Hepatocyte (in vitro differentiated cells): Measurements from ENCODE around the gene CHI3L2. TPM values are rescaled to one million over a fixed set of nuclear protein-coding genes. Genes with fewer than 3 reads are reported as not detected.
A peak's percentile ranks its signal among the peaks of the same experiment; 100 is the strongest.

ENCODE experiments used
- DNase-seq: peaks from one replicate; pipeline ENCODE4 v3.0.0-alpha.2; 2016; ENCODE audit warnings: low spot score
- H2AFZ ChIP-seq: fragments of 200-600 bp; sonication (generic); 2 replicates; pipeline ENCODE4 v1.6.0; 2016; ENCODE audit warnings: antibody characterized with exemption, mild to moderate bottlenecking
- H3K27ac ChIP-seq: fragments of 200-600 bp; sonication (generic); 2 replicates; pipeline ENCODE4 v1.5.1; 2016; ENCODE audit warnings: mild to moderate bottlenecking
- H3K27me3 ChIP-seq: fragments of 200-600 bp; sonication (generic); 2 replicates; pipeline ENCODE4 v1.6.1; 2016
- H3K36me3 ChIP-seq: fragments of 200-600 bp; sonication (generic); replicated peaks from 2 replicates; pipeline ENCODE4 v1.5.1; 2016; ENCODE audit warnings: low read depth; ENCODE audit not compliant: insufficient read depth
- H3K4me1 ChIP-seq: fragments of 200-600 bp; sonication (generic); 2 replicates; pipeline ENCODE4 v1.5.1; 2016; ENCODE audit warnings: mild to moderate bottlenecking, moderate library complexity; ENCODE audit not compliant: insufficient read depth
- H3K4me2 ChIP-seq: fragments of 200-600 bp; sonication (generic); 2 replicates; pipeline ENCODE4 v1.6.0; 2016
- H3K4me3 ChIP-seq: fragments of 200-600 bp; sonication (generic); 2 replicates; pipeline ENCODE4 v1.5.1; 2016; ENCODE audit warnings: mild to moderate bottlenecking
- H3K79me2 ChIP-seq: fragments of 200-600 bp; sonication (generic); 2 replicates; pipeline ENCODE4 v1.6.0; 2017; ENCODE audit warnings: mild to moderate bottlenecking
- H3K9me2 ChIP-seq: fragments of 200-600 bp; sonication (generic); replicated peaks from 2 replicates; pipeline ENCODE4 v1.6.0; 2017; ENCODE audit warnings: mild to moderate bottlenecking; ENCODE audit not compliant: insufficient read depth
- H3K9me3 ChIP-seq: fragments of 200-600 bp; sonication (generic); 2 replicates; pipeline ENCODE4 v1.5.1; 2016; ENCODE audit warnings: low read depth, mild to moderate bottlenecking
- H4K20me1 ChIP-seq: fragments of 200-600 bp; sonication (generic); 2 replicates; pipeline ENCODE4 v1.6.0; 2016; ENCODE audit warnings: mild to moderate bottlenecking; ENCODE audit not compliant: insufficient read depth, poor library complexity, severe bottlenecking
- EZH2 ChIP-seq: fragments of 200-600 bp; sonication (generic); IDR thresholded peaks from 2 replicates; pipeline ENCODE4 v1.6.1; 2016; ENCODE audit warnings: antibody characterized with exemption, mild to moderate bottlenecking, borderline replicate concordance
- EZH2phosphoT487 ChIP-seq: fragments of 200-600 bp; sonication (generic); IDR thresholded peaks from one replicate; pipeline ENCODE4 v1.6.1; 2018; ENCODE audit warnings: antibody characterized with exemption, mild to moderate bottlenecking, low read depth, moderate library complexity; ENCODE audit not compliant: unreplicated experiment, severe bottlenecking
- WGBS: methylation state at CpG from one replicate; pipeline ENCODE4 v1.1.6; 2016; ENCODE audit warnings: low lambda C conversion rate; ENCODE audit errors: missing lambda C conversion rate; 5-methylcytosine and 5-hydroxymethylcytosine counted together
- polyA plus RNA-seq: library from polyadenylated mRNA; unstranded; fragments of >200 nt; fragmentation: Nextera tagmentation; extraction: Ambion mirVana; gene quantifications from 2 replicates; pipeline ENCODE4 v1.2.1, GENCODE V29; 2016
- total RNA-seq: library from RNA; depleted of rRNA; stranded (reverse); fragments of >200 nt; gene quantifications from 2 replicates; pipeline ENCODE4 v1.2.3, GENCODE V29; 2014
- TF ChIP-seq, protein P1 (sequence below): fragments of 200-600 bp; sonication (generic); IDR thresholded peaks from 2 replicates; pipeline ENCODE4 v1.5.1; 2016; ENCODE audit warnings: antibody characterized with exemption, mild to moderate bottlenecking; ENCODE audit not compliant: poor library complexity

CHI3L2 gene
- total and polyA plus RNA-seq, 2 experiments from 2014 or later, result 0.24 to 5.7 TPM

DNA sequence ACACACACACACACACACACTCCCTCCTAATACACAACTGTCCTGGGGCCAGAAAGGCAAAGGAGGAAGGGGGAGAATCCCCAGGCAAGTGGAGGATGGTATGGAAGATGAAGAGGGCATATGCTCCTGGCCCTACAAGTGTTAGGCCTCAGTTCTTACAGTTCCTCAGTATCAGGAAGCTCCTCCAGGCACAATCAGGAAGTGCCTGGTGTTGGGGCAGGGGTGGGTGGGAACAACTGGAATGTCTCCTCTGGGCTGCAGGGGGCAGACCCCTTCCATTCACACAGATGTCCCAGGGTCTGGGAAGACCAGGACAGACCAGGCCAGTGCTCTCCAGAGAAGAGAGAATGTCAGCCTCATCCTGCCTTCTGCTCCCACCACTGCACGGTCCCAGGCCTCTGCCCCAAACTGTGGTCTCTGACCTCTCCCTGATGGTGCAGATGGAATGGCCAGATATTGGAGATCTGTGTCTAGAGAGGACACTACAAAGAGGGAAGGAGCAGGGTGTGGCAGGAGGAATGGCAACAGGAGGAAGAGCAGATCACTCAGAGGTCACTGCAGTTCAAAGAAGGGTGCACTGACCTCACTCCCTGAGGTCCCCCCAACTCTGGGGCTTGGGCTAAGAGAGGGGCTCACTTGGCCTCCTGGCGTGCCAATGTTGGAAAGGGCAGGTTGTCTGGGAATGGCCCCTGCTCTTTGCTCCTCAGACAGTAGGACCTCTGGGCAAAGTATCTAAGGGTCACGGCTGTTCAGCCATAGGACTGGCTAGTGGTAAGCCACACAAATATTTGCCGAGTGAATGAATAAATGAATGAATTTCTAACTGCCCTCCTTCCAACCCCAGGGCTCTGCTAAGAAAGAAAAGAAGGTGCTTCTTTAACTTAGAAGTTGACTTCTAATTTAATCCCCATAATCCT lies 24.5 kb upstream of the CHI3L2 start:
- Histone ChIP-seq H3K27me3 (no peaks in the 10 kb centered on the region), H3K9me3 (no peaks in the 10 kb centered on the region), H3K4me3 (no peak overlapping the region), H3K36me3 (no peaks in the 10 kb centered on the region), H4K20me1 (no peaks in the 10 kb centered on the region), H2AFZ (no peak overlapping the region), H3K79me2 (no peaks in the 10 kb centered on the region), H3K4me1 (peaks cover 19% of the 10 kb centered on the region), H3K9me2 (no peaks in the 10 kb centered on the region), H3K27ac (peak overlapping the region; percentile 63), H3K4me2 (peak overlapping the region; percentile 73)
- TF ChIP-seq, protein P1, sequence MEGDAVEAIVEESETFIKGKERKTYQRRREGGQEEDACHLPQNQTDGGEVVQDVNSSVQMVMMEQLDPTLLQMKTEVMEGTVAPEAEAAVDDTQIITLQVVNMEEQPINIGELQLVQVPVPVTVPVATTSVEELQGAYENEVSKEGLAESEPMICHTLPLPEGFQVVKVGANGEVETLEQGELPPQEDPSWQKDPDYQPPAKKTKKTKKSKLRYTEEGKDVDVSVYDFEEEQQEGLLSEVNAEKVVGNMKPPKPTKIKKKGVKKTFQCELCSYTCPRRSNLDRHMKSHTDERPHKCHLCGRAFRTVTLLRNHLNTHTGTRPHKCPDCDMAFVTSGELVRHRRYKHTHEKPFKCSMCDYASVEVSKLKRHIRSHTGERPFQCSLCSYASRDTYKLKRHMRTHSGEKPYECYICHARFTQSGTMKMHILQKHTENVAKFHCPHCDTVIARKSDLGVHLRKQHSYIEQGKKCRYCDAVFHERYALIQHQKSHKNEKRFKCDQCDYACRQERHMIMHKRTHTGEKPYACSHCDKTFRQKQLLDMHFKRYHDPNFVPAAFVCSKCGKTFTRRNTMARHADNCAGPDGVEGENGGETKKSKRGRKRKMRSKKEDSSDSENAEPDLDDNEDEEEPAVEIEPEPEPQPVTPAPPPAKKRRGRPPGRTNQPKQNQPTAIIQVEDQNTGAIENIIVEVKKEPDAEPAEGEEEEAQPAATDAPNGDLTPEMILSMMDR, result no peak
- TF ChIP-seq EZH2phosphoT487, result no peak
- no peak for TF ChIP-seq EZH2
- no peak for DNase-seq
- WGBS, result 86% methylated on average over 4 of the region's 4 CpGs

DNA sequence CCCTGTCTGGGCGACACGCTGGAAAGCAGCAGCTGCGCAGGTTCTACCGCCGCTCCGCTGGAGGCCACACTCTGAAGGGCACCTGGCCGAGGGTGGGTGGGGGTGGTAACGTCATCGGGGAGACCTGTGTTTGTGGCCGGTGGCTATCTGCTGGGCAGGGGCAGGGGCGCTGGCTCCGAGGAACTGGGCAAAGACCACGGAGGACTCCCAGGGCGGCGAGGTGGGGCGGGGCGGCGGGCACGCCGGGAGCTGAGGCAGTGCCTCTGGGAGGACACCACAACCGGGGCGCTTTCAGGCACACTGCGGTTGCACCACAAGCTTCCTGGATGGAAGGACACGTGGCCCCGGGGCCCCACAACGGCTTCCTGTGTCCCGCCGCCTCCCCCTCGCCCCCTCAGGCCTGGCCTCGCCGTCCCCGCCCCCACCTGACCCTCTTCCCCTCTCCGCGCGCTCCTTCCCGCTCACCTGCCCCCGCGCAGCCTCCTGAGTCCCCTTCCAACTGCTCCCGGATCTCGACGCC lies 23.8 kb upstream of the CHI3L2 start:
- H3K36me3 ChIP-seq, result no peaks in the 10 kb centered on the region
- TF ChIP-seq EZH2phosphoT487, result no peak
- TF ChIP-seq, protein P1, result no peak
- no peak for TF ChIP-seq EZH2
- peaks cover 19% of the 10 kb centered on the region for H3K4me1 ChIP-seq
- peak overlapping the region; percentile 63 for H3K27ac ChIP-seq
- DNase-seq, result peak; percentile 53
- WGBS, result 84% methylated on average over 21 of the region's 41 CpGs
- H3K9me3 ChIP-seq, result no peaks in the 10 kb centered on the region
- H2AFZ ChIP-seq, result no peak overlapping the region
- H3K4me2 ChIP-seq, result peak overlapping the region; percentile 73
- H3K27me3 ChIP-seq, result no peaks in the 10 kb centered on the region
- no peaks in the 10 kb centered on the region for H3K79me2 ChIP-seq
- no peaks in the 10 kb centered on the region for H3K9me2 ChIP-seq
- no peaks in the 10 kb centered on the region for H4K20me1 ChIP-seq
- no peak overlapping the region for H3K4me3 ChIP-seq

DNA sequence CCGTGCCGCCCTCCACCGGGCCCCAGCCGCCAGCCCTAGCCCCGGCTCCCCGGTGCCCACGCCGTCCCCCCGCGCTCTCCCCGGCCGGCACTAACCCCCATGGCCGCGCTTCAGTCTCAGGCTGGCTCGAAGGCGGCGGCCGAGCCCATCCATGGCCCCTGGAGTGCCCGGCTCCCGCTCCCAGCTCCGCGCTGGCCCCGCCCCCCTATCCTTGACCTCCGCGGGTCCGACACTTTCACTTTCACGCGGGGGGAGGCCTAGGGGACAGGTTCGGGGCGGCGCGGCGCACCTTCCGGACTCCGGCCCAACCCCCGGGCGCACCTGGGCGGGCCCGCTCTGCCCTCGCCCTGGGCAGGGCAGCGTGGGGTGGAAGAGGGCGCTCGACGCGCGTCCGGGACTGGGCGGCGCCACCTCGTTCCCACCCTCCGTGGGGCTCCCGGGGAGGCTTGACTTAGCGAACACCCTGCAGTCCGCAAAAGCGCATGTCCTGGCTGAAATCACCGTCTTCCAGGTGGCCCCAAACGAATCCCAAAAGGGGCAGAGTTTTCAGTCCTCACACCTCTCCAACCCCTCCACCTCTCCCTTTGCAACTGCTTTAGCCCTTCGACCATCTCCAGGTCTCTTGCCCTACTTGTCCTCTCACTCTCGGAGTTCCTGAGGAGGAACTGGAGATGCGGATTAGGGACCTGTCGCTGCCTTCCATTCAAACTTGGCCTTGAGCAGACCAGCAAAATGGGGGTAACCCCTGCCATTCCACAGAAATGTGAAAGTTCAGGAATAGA lies 23.1 kb upstream of the CHI3L2 start:
- Histone ChIP-seq H4K20me1 (no peaks in the 10 kb centered on the region), H3K36me3 (no peaks in the 10 kb centered on the region), H3K4me2 (peak overlapping the region; percentile 73), H3K4me1 (peaks cover 19% of the 10 kb centered on the region), H3K4me3 (no peak overlapping the region), H3K9me2 (no peaks in the 10 kb centered on the region), H3K27ac (peak overlapping the region; percentile 63), H2AFZ (no peak overlapping the region), H3K9me3 (no peaks in the 10 kb centered on the region), H3K27me3 (no peaks in the 10 kb centered on the region), H3K79me2 (no peaks in the 10 kb centered on the region)
- DNase-seq, result peak; percentile 35
- TF ChIP-seq EZH2 (no peak), EZH2phosphoT487 (no peak)
- TF ChIP-seq, protein P1, result no peak
- WGBS, result 63% methylated on average over 26 of the region's 61 CpGs
